H1 (cell line): Measurements from ENCODE around the gene CDK5RAP2. TPM values are rescaled to one million over a fixed set of nuclear protein-coding genes. Genes with fewer than 3 reads are reported as not detected.
A peak's percentile ranks its signal among the peaks of the same experiment; 100 is the strongest.

Source experiments
- CTCF ChIA-PET: fragments of 300-600 bp; sonication (Branson Sonifier 250); formaldehyde crosslinking; loops from one replicate; lab custom pipeline; 2021; ENCODE audit not compliant: partially characterized antibody; lab: Charles Lee
- POLR2A ChIA-PET: fragments of 300-600 bp; sonication (Branson Sonifier 250); formaldehyde crosslinking; loops from one replicate; lab custom pipeline; 2021; ENCODE audit warnings: inconsistent platforms; ENCODE audit not compliant: partially characterized antibody; lab: Charles Lee
- DNase-seq, 2 experiments: peaks; one replicate each; pipeline versions ENCODE4 v3.0.0 to v3.0.0-alpha.2; 2010 to 2022; ENCODE audit warnings: low spot score in 2 of 2, low read depth in 1 of 2, mixed read lengths in 1 of 2
- FAIRE-seq: peaks from 2 replicates; lab custom pipeline; 2011; peaks lifted over from hg19 to GRCh38; lab: Jason Lieb, UNC
- H2AFZ ChIP-seq: 2 replicates; pipeline ENCODE4 v1.8.1; 2012; ENCODE audit warnings: low read length, inconsistent platforms
- H2AK5ac ChIP-seq: 2 replicates; pipeline ENCODE4 v1.6.1; 2013; ENCODE audit warnings: low read depth, low read length
- H2BK120ac ChIP-seq: replicated peaks from 2 replicates; pipeline ENCODE3; 2013; ENCODE audit warnings: low read depth, low read length, inconsistent platforms
- H2BK12ac ChIP-seq: 2 replicates; pipeline ENCODE4 v1.6.1; 2013; ENCODE audit warnings: low read depth, low read length
- H2BK15ac ChIP-seq: 2 replicates; pipeline ENCODE4 v1.6.1; 2013; ENCODE audit warnings: low read length
- H2BK20ac ChIP-seq: 2 replicates; pipeline ENCODE4 v1.6.1; 2013; ENCODE audit warnings: low read length
- H2BK5ac ChIP-seq: 2 replicates; pipeline ENCODE4 v1.6.1; 2013; ENCODE audit warnings: low read depth, low read length
- H3K14ac ChIP-seq: 2 replicates; pipeline ENCODE4 v1.6.1; 2013; ENCODE audit warnings: inconsistent platforms; ENCODE audit not compliant: insufficient read length
- H3K18ac ChIP-seq: 2 replicates; pipeline ENCODE4 v1.6.1; 2013; ENCODE audit warnings: low read length; ENCODE audit errors: extremely low read depth
- H3K23ac ChIP-seq: 2 replicates; pipeline ENCODE4 v1.6.1; 2013; ENCODE audit warnings: inconsistent platforms; ENCODE audit not compliant: insufficient read length
- H3K23me2 ChIP-seq: 2 replicates; pipeline ENCODE4 v1.6.1; 2013; ENCODE audit warnings: low read depth, low read length
- H3K27ac ChIP-seq: 2 replicates; pipeline ENCODE4 v1.6.1; 2011; ENCODE audit warnings: low read depth, low read length, inconsistent platforms
- H3K27me3 ChIP-seq, 4 experiments: replicated peaks in 1 of 4; 1 replicate in 1 of 4; 2 replicates in 3 of 4; pipeline versions ENCODE4 v1.6.1 to v1.8.1; 2011 to 2013; ENCODE audit warnings: low read length in 3 of 4, mild to moderate bottlenecking in 3 of 4, inconsistent platforms in 2 of 4, mixed read lengths in 2 of 4, moderate library complexity in 1 of 4; ENCODE audit not compliant: control insufficient read depth in 3 of 4, insufficient read depth in 3 of 4; ENCODE audit errors: extremely low read depth in 1 of 4
- H3K36me3 ChIP-seq, 4 experiments: 2 replicates each; pipeline versions ENCODE4 v1.6.1 to v1.8.1; 2011 to 2013; ENCODE audit warnings: mild to moderate bottlenecking in 4 of 4, low read length in 3 of 4, moderate library complexity in 2 of 4, control low read depth in 1 of 4, inconsistent platforms in 1 of 4; ENCODE audit not compliant: insufficient read depth in 4 of 4, control insufficient read depth in 2 of 4
- H3K4ac ChIP-seq: replicated peaks from 2 replicates; pipeline ENCODE3; 2013; ENCODE audit warnings: low read length, low read depth, mixed read lengths, inconsistent platforms; ENCODE audit not compliant: insufficient read length
- H3K4me1 ChIP-seq, 4 experiments: replicated peaks in 1 of 4; 1 replicate in 1 of 4; 2 replicates in 3 of 4; pipeline versions ENCODE4 v1.6.1 to v1.8.1; 2011 to 2013; ENCODE audit warnings: low read length in 3 of 4, inconsistent platforms in 2 of 4, mixed read lengths in 1 of 4; ENCODE audit not compliant: insufficient read depth in 4 of 4, control insufficient read depth in 3 of 4
- H3K4me2 ChIP-seq, 2 experiments: 2 replicates each; pipeline versions ENCODE4 v1.6.1 to v1.8.1; 2011 to 2013; ENCODE audit warnings: low read depth in 2 of 2, low read length in 2 of 2, control low read depth in 1 of 2, inconsistent platforms in 1 of 2, mild to moderate bottlenecking in 1 of 2; ENCODE audit not compliant: insufficient read depth in 1 of 2
- H3K4me3 ChIP-seq, 4 experiments: fragments of 200-600, 300-600 bp in 1 of 4; sonication (generic), shearing (Covaris generic), sonication (Bioruptor Twin) in 1 of 4; 2 replicates each; pipeline versions ENCODE4 v1.5.1 to v1.8.1; 2011 to 2016; ENCODE audit warnings: low read length in 4 of 4, low read depth in 3 of 4, control low read depth in 2 of 4, inconsistent platforms in 2 of 4, mild to moderate bottlenecking in 2 of 4, mixed read lengths in 1 of 4, moderate library complexity in 1 of 4; ENCODE audit not compliant: insufficient read depth in 2 of 4; ENCODE audit errors: extremely low read depth in 1 of 4
- H3K56ac ChIP-seq: replicated peaks from 2 replicates; pipeline ENCODE3; 2013; ENCODE audit warnings: low read depth, mild to moderate bottlenecking, mixed read lengths, low read length, inconsistent platforms; ENCODE audit not compliant: insufficient read length
- H3K79me1 ChIP-seq: 2 replicates; pipeline ENCODE4 v1.6.1; 2013; ENCODE audit warnings: low read depth, low read length, control low read depth
- H3K79me2 ChIP-seq, 2 experiments: 2 replicates each; pipeline versions ENCODE4 v1.6.1 to v1.8.1; 2012 to 2013; ENCODE audit warnings: low read length in 2 of 2, mild to moderate bottlenecking in 2 of 2, inconsistent platforms in 1 of 2; ENCODE audit not compliant: insufficient read depth in 2 of 2, control insufficient read depth in 1 of 2
- H3K9ac ChIP-seq, 4 experiments: replicated peaks in 1 of 4; 1 replicate in 1 of 4; 2 replicates in 3 of 4; pipeline versions ENCODE4 v1.6.1 to v1.8.1; 2011 to 2013; ENCODE audit warnings: low read depth in 3 of 4, low read length in 3 of 4, control low read depth in 2 of 4, mild to moderate bottlenecking in 2 of 4, moderate library complexity in 2 of 4, inconsistent platforms in 1 of 4; ENCODE audit errors: extremely low read depth in 1 of 4
- H3K9me3 ChIP-seq, 2 experiments: 2 replicates each; pipeline versions ENCODE4 v1.6.1 to v1.8.1; 2012 to 2013; ENCODE audit warnings: mild to moderate bottlenecking in 2 of 2, moderate library complexity in 2 of 2, control low read depth in 1 of 2, inconsistent platforms in 1 of 2, low read depth in 1 of 2, low read length in 1 of 2, mixed read lengths in 1 of 2; ENCODE audit not compliant: insufficient read depth in 2 of 2
- H4K20me1 ChIP-seq, 2 experiments: replicated peaks in 1 of 2; 2 replicates each; pipeline versions ENCODE3 to v1.8.1; 2011 to 2013; ENCODE audit warnings: inconsistent platforms in 2 of 2, low read length in 2 of 2, mild to moderate bottlenecking in 1 of 2; ENCODE audit not compliant: insufficient read depth in 2 of 2, control insufficient read depth in 1 of 2
- H4K5ac ChIP-seq: 2 replicates; pipeline ENCODE4 v1.6.1; 2013; ENCODE audit warnings: low read length, low read depth, mixed read lengths, inconsistent platforms; ENCODE audit not compliant: insufficient read length
- H4K8ac ChIP-seq: 2 replicates; pipeline ENCODE4 v1.8.0; 2013; ENCODE audit warnings: mild to moderate bottlenecking, moderate library complexity, low read length, inconsistent platforms; ENCODE audit not compliant: insufficient read depth; ENCODE audit errors: extremely low read depth
- H4K91ac ChIP-seq: replicated peaks from 2 replicates; pipeline ENCODE3; 2013; ENCODE audit warnings: low read length, mixed read lengths, inconsistent platforms; ENCODE audit not compliant: insufficient read length
- ASH2L ChIP-seq: fragments of 200-600, 300-600 bp; sonication (generic); IDR thresholded peaks from one replicate; pipeline ENCODE4 v1.7.1; 2017; ENCODE audit warnings: low read length
- BCL11A ChIP-seq, 2 experiments: IDR thresholded peaks; one replicate each; pipeline ENCODE4 v1.6.1; 2011; ENCODE audit warnings: low read depth in 2 of 2, low read length in 2 of 2, mild to moderate bottlenecking in 2 of 2
- CBX5 ChIP-seq: fragments of 300-800, 300-1000 bp; sonication (generic); IDR thresholded peaks from 2 replicates; pipeline ENCODE4 v1.7.1; 2016; ENCODE audit warnings: antibody characterized with exemption, low read length, low read depth
- CHD1 ChIP-seq: IDR thresholded peaks from 2 replicates; pipeline ENCODE4 v1.6.1; 2012; ENCODE audit warnings: low read depth, low read length, improper control_type of control experiment
- EZH2 ChIP-seq: fragments of 200-600 bp; sonication (generic); IDR thresholded peaks from 2 replicates; pipeline ENCODE4 v1.7.1; 2012; ENCODE audit warnings: low read depth, mild to moderate bottlenecking, moderate library complexity, low read length, inconsistent platforms; ENCODE audit not compliant: severe bottlenecking
- GTF2F1 ChIP-seq: IDR thresholded peaks from 2 replicates; pipeline ENCODE4 v1.6.1; 2012; ENCODE audit warnings: low read depth, low read length, improper control_type of control experiment, borderline replicate concordance
- RAD21 ChIP-seq, 2 experiments: IDR thresholded peaks in 1 of 2; conservative IDR thresholded peaks in 1 of 2; 2 replicates each; pipeline ENCODE4 v1.6.1; 2011; ENCODE audit warnings: low read depth in 2 of 2, low read length in 2 of 2, improper control_type of control experiment in 1 of 2, inconsistent platforms in 1 of 2, mild to moderate bottlenecking in 1 of 2, moderate library complexity in 1 of 2
- WGBS, 2 experiments: shearing (Covaris generic) in 1 of 2; methylation state at CpG; one replicate each; pipeline versions ENCODE4 v1.1.6 to v1.1.7; 2013 to 2015; ENCODE audit warnings: low lambda C conversion rate in 2 of 2, mixed read lengths in 2 of 2, inconsistent platforms in 1 of 2, low coverage in 1 of 2, missing lambda C conversion rate in 1 of 2; ENCODE audit not compliant: insufficient replicate concordance in 2 of 2, insufficient coverage in 1 of 2, insufficient read length in 1 of 2; ENCODE audit errors: extremely low coverage in 1 of 2, missing lambda C conversion rate in 1 of 2; 5-methylcytosine and 5-hydroxymethylcytosine counted together
- polyA plus RNA-seq, 7 experiments: library from polyadenylated mRNA; depleted of rRNA in 3 of 7; stranded (reverse) in 5 of 7; unstranded in 2 of 7; fragments of >200 nt in 5 of 7; fragments of 200-250 nt in 2 of 7; gene quantifications; 1 replicate in 5 of 7; 2 replicates in 1 of 7; 4 replicates in 1 of 7; pipeline versions ENCODE4 v1.2.1 to v1.2.3, GENCODE V29; 2011 to 2013; ENCODE audit warnings: missing spikeins in 2 of 7, mixed read lengths in 2 of 7
- total RNA-seq: library from RNA; stranded (reverse); fragmentation: NEBNext Ultra II Directional; extraction: Animal tissue kit (Norgen Biotek cat#: 25700); gene quantifications from 2 replicates; pipeline ENCODE4 v1.2.1, GENCODE V29; 2021
- TF ChIP-seq, protein P1 (sequence below): IDR thresholded peaks from 2 replicates; pipeline ENCODE4 v1.6.1; 2012; ENCODE audit warnings: inconsistent platforms

CDK5RAP2 gene
- total and polyA plus RNA-seq, 2 of the 8 experiments (the other 6 are each of a cell fraction or from before 2014, with no cell fraction given): 19.8 to 49.4 TPM

- Histone ChIP-seq H4K5ac (no peak overlapping the region), H3K79me1 (no peaks in the 10 kb centered on the region; the same call in 1 of the 2 replicates), H2AK5ac (0 out of 2 replicates have a peak overlapping the region, but pooled peaks have one; percentile 13), H3K9ac (no peak overlapping the region), H2AFZ (no peak overlapping the region), H3K27me3 (no peaks in the 10 kb centered on the region), H4K20me1 (no peaks in the 10 kb centered on the region), H3K14ac (no peak overlapping the region), H3K4ac (no peak overlapping the region), H3K56ac (no peak overlapping the region), H2BK120ac (no peak overlapping the region), H3K4me2 (no peak overlapping the region), H2BK15ac (no peak overlapping the region), H3K4me3 (no peak overlapping the region), H4K91ac (no peak overlapping the region), H3K9me3 (no peaks in the 10 kb centered on the region), H3K79me2 (no peaks in the 10 kb centered on the region), H3K36me3 (peaks cover 6 to 21% (median 16%) of the 10 kb centered on the region in 4 experiments; a peak in 5 of 8 replicates), H3K23me2 (no peaks in the 10 kb centered on the region), H4K8ac (no peak overlapping the region), H2BK5ac (peak overlapping the region; percentile 35; the same call in 1 of the 2 replicates), H3K18ac (no peak overlapping the region; the same call in 1 of the 2 replicates), H3K27ac (no peak overlapping the region), H2BK20ac (no peak overlapping the region), H2BK12ac (0 out of 2 replicates have a peak overlapping the region, but pooled peaks have one; percentile 39), H3K4me1 (0 out of 7 replicates have a peak, but pooled peaks cover 0 to 7% (median 0%) of the 10 kb centered on the region in 4 experiments), H3K23ac (no peak overlapping the region)
- TF ChIP-seq, protein P1, sequence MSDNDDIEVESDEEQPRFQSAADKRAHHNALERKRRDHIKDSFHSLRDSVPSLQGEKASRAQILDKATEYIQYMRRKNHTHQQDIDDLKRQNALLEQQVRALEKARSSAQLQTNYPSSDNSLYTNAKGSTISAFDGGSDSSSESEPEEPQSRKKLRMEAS: no peak
- TF ChIP-seq BCL11A (IDR thresholded peaks at IDR 0.05; ENCODE audit: low read depth in 2 of 2, low read length in 2 of 2) (no peak), ASH2L (no peak), CBX5 (no peak), CHD1 (no peak), GTF2F1 (no peak), RAD21 (IDR thresholded peaks at IDR 0.05 in 1 of 2, conservative IDR thresholded peaks at IDR 0.05 in 1 of 2; ENCODE audit: low read depth in 2 of 2, low read length in 2 of 2) (no peak), EZH2 (no peak)
- DNase-seq (no peak), FAIRE-seq (no peak)
- WGBS, 2 experiments: 91% methylated on average over 14 of the region's 14 CpGs; no CpG with 5 or more reads in 1 of the 2 experiments
- POLR2A ChIA-PET: interaction anchor here (1.0 kb wide), 1 partner anchor 11 kb away, joined by 3 read pairs; no protein-coding TSS in a partner anchor
- CTCF ChIA-PET: interaction anchor here (0.9 to 3.6 kb wide), 3 partner anchors 20 to 90 kb away, joined by 3 to 26 read pairs (median 4); no protein-coding TSS in a partner anchor
These were observed 192.5 kb downstream of the CDK5RAP2 start for GRCh38 chr9:120387257-120388002.
